ENCODE results near the gene KRT5.

KRT5 gene

DNA sequence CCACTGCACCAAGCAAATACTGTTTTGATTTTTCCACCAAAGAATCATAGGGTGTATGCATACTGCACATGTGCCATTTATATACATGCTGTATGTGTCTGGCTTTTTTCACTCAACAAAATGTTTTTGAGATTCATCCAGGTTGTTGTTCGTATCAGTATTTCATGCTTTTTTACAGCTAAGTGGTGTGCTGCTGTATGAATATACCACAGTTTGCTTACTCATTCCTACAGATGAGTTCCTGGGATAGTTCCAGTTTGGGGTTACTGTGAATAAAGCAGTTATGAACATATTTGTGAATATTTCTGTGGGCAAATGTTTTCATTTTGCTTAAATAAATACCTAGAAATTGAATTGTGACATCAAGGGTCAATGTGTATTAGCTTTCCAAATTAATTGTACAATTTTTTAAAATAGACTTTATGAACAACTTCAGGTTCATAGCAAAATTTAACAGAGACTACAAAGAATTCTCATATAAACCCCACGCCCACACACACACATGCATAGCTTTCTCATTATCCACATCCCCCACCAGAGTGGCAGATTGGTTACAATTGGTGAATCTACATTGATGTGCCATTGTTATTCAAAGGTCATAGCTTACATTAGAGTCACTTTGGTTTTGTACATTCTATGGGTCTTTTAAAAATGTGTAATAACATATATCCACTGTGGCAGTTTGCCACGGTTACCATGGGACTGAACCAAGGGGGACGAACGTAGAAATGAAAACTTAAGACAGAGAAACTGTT is 20.2 kb downstream of the KRT5 start:
- TF ChIP-seq, protein P1, sequence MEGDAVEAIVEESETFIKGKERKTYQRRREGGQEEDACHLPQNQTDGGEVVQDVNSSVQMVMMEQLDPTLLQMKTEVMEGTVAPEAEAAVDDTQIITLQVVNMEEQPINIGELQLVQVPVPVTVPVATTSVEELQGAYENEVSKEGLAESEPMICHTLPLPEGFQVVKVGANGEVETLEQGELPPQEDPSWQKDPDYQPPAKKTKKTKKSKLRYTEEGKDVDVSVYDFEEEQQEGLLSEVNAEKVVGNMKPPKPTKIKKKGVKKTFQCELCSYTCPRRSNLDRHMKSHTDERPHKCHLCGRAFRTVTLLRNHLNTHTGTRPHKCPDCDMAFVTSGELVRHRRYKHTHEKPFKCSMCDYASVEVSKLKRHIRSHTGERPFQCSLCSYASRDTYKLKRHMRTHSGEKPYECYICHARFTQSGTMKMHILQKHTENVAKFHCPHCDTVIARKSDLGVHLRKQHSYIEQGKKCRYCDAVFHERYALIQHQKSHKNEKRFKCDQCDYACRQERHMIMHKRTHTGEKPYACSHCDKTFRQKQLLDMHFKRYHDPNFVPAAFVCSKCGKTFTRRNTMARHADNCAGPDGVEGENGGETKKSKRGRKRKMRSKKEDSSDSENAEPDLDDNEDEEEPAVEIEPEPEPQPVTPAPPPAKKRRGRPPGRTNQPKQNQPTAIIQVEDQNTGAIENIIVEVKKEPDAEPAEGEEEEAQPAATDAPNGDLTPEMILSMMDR (IDR thresholded peaks at IDR 0.05) = no peak
- H2AFZ ChIP-seq = no peak overlapping the region

DNA sequence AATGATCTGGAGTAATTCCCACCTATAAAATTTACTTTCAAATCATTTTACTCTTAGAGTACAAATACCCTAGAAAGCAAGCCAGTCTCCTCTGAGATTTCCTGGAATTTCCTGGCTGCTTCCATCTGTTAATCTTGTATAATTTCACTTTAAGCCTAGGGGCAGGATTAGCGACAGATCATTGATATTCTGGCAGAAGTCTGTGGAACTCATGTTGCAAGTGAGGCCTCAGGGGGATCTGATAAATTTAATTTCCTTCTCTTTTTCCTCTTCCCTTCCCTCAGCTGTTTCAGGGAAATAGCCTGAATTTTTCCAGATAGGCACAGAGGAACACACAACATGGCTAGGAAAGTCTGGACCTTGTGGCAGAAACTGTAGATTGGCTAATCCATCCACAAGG is 21.2 kb downstream of the KRT5 start:
- H3K9me3 ChIP-seq (ENCODE audit: control insufficient read depth, low read length) = no peaks in the 10 kb centered on the region
- no peak overlapping the region for H3K4me2 ChIP-seq (ENCODE audit: low read length)
- H3K4me3 ChIP-seq (ENCODE audit: low read depth, low read length) = no peak overlapping the region
- H3K27ac ChIP-seq = no peak overlapping the region
- H3K4me1 ChIP-seq = peaks cover 15% of the 10 kb centered on the region
- TF ChIP-seq, protein P1 (IDR thresholded peaks at IDR 0.05) = no peak
- no peaks in the 10 kb centered on the region for H3K36me3 ChIP-seq (ENCODE audit: control insufficient read depth, insufficient read depth, low read length)
- no peaks in the 10 kb centered on the region for H3K79me2 ChIP-seq
- no peak overlapping the region for H3K9ac ChIP-seq
- no peaks in the 10 kb centered on the region for H3K27me3 ChIP-seq (ENCODE audit: control insufficient read depth, insufficient read depth, low read length)
- no peak overlapping the region for H2AFZ ChIP-seq

More for the DNA sequence above, 20.2 kb downstream of the KRT5 start:
- H3K9me3 ChIP-seq (ENCODE audit: control insufficient read depth, low read length) = no peaks in the 10 kb centered on the region
- H3K4me3 ChIP-seq (ENCODE audit: low read depth, low read length) = no peak overlapping the region
- H3K27ac ChIP-seq = no peak overlapping the region
- H3K4me1 ChIP-seq = peaks cover 7% of the 10 kb centered on the region
- H3K4me2 ChIP-seq (ENCODE audit: low read length) = no peak overlapping the region
- no peaks in the 10 kb centered on the region for H3K79me2 ChIP-seq
- no peak overlapping the region for H3K9ac ChIP-seq
- H3K27me3 ChIP-seq (ENCODE audit: control insufficient read depth, insufficient read depth, low read length) = no peaks in the 10 kb centered on the region
- H3K36me3 ChIP-seq (ENCODE audit: control insufficient read depth, insufficient read depth, low read length) = no peaks in the 10 kb centered on the region

DNA sequence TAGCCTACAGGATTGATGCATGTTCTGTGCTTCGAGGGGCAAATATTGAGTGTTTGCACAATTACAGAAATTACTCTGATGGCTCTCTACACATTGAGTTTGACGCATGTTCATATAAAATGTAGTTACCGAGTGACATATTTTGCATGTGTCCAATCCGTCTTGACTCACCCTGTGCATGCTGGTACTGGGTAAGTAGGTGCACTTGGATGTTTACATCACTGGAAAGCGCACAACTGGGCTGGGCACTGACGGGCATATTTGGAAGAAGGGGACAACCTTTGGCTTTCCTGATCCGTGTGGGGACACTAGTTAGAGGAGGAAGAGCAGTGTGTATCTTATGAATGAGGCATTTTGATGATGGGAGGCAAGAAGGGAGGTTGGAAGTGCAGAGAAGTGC is 22.2 kb downstream of the KRT5 start:
- H3K27ac ChIP-seq = no peak overlapping the region
- no peaks in the 10 kb centered on the region for H3K79me2 ChIP-seq
- H2AFZ ChIP-seq = no peak overlapping the region
- H3K9me3 ChIP-seq (ENCODE audit: control insufficient read depth, low read length) = no peaks in the 10 kb centered on the region
- no peak overlapping the region for H3K4me2 ChIP-seq (ENCODE audit: low read length)
- TF ChIP-seq, protein P1 (IDR thresholded peaks at IDR 0.05) = no peak
- H3K4me1 ChIP-seq = peaks cover 15% of the 10 kb centered on the region
- no peaks in the 10 kb centered on the region for H3K36me3 ChIP-seq (ENCODE audit: control insufficient read depth, insufficient read depth, low read length)
- no peak overlapping the region for H3K9ac ChIP-seq
- no peak overlapping the region for H3K4me3 ChIP-seq (ENCODE audit: low read depth, low read length)
- no peaks in the 10 kb centered on the region for H3K27me3 ChIP-seq (ENCODE audit: control insufficient read depth, insufficient read depth, low read length)

DNA sequence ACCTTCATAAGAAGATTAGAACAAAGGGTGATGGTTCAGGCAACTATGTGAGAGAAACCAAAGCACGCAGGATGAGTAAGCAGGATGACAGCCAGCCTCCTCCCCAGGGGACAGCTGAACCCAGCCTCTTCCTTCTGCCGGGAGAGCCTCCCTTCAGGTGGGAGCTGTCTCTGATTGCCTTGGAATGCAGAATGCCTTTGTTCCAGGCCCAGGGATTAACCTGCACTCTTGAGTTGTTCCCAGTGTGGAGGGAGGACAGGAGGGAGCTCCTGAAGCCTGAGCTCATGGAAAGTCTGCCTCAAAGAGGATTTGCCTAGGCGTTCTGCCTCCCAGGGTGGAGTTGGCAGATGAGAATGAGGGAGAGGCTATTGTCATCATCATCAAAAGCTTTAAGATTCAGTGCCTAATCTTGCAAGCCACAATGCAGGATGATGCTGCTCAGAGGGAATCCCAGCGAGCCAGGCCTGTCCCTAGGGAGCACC is 23.6 kb downstream of the KRT5 start:
- Histone ChIP-seq H3K4me1 (peaks cover 15% of the 10 kb centered on the region), H3K4me2 (ENCODE audit: low read length) (no peak overlapping the region), H3K27me3 (ENCODE audit: control insufficient read depth, insufficient read depth, low read length) (no peaks in the 10 kb centered on the region), H3K27ac (no peak overlapping the region), H3K79me2 (no peaks in the 10 kb centered on the region), H3K9ac (no peak overlapping the region), H3K9me3 (ENCODE audit: control insufficient read depth, low read length) (no peaks in the 10 kb centered on the region), H3K36me3 (ENCODE audit: control insufficient read depth, insufficient read depth, low read length) (no peaks in the 10 kb centered on the region), H2AFZ (no peak overlapping the region), H3K4me3 (ENCODE audit: low read depth, low read length) (no peak overlapping the region)
- TF ChIP-seq, protein P1 (IDR thresholded peaks at IDR 0.05) = no peak

DNA sequence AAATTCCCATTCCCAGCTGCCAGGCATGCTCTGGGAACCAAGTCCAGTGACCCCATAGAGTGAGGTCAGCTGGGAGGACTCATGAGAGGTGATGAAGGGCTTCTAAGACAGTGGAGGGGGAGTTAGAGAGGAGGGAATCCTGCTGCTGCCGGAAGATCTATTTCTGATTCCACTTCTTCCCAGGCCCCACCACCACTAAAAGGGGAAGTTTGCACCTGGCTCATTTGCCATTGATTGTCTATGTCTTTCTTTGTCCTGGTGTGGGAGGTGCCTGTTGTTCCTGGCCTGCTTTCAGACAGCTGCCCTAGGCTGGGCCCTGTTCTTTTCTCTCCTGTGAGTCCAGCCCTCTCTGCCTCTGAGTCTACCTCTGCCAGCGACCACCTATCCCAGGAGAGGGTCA is 24.1 kb downstream of the KRT5 start:
- H3K36me3 ChIP-seq (ENCODE audit: control insufficient read depth, insufficient read depth, low read length) = no peaks in the 10 kb centered on the region
- no peaks in the 10 kb centered on the region for H3K9me3 ChIP-seq (ENCODE audit: control insufficient read depth, low read length)
- no peak overlapping the region for H3K9ac ChIP-seq
- no peaks in the 10 kb centered on the region for H3K27me3 ChIP-seq (ENCODE audit: control insufficient read depth, insufficient read depth, low read length)
- no peak overlapping the region for H3K27ac ChIP-seq
- no peak overlapping the region for H3K4me3 ChIP-seq (ENCODE audit: low read depth, low read length)
- no peak overlapping the region for H3K4me2 ChIP-seq (ENCODE audit: low read length)
- H3K79me2 ChIP-seq = no peaks in the 10 kb centered on the region
- H3K4me1 ChIP-seq = peaks cover 15% of the 10 kb centered on the region
- no peak overlapping the region for H2AFZ ChIP-seq
- TF ChIP-seq, protein P1 (IDR thresholded peaks at IDR 0.05) = no peak

Measured in parathyroid adenoma (tissue), 2 donors.